Left lung (tissue), 10 donors: ENCODE measurements around the gene DOK7. TPM values are rescaled to one million over a fixed set of nuclear protein-coding genes. Genes with fewer than 3 reads are reported as not detected.

Experiments used
- ATAC-seq: fragments of 200-7000 bp; cut with Tn5 transposase; one replicate; pipeline ENCODE4 v1.9.1; 2020; ENCODE audit warnings: moderate library complexity
- DNase-seq, 4 donors: peaks; one replicate each; pipeline ENCODE4 v3.0.0-alpha.2; 2013 to 2020
- H3K27ac ChIP-seq, 2 donors: fragments of 200-600 bp; sonication (generic) in 1 of 2; one replicate each; pipeline versions ENCODE4 v1.5.0 to v1.8.0; 2020 to 2021
- H3K27me3 ChIP-seq, 2 donors: fragments of 200-600 bp; sonication (generic) in 1 of 2; one replicate each; pipeline versions ENCODE4 v1.5.0 to v1.8.0; 2020 to 2021
- H3K36me3 ChIP-seq, 2 donors: fragments of 200-600 bp; sonication (generic) in 1 of 2; one replicate each; pipeline versions ENCODE4 v1.5.0 to v1.8.0; 2020 to 2021
- H3K4me1 ChIP-seq, 2 donors: fragments of 200-600 bp; one replicate each; pipeline ENCODE4 v1.8.0; 2021
- H3K4me3 ChIP-seq, 2 donors: fragments of 200-600 bp; sonication (generic) in 1 of 2; one replicate each; pipeline versions ENCODE4 v1.5.0 to v1.8.0; 2020 to 2021; ENCODE audit warnings: mild to moderate bottlenecking in 1 of 2
- H3K9me3 ChIP-seq, 2 donors: fragments of 200-600 bp; sonication (generic) in 1 of 2; one replicate each; pipeline versions ENCODE4 v1.5.0 to v1.8.0; 2020 to 2021
- intact Hi-C, 2 donors: fragments of 100-400 bp; cut with DNase I; formaldehyde crosslinking; loops; one replicate each; pipeline versions ENCODE4 v1.11.2 to v1.14.2; 2022
- polyA plus RNA-seq, 6 donors: library from polyadenylated mRNA; unstranded; fragments of 120-200 nt; gene quantifications; one replicate each; pipeline ENCODE4 v1.2.1, GENCODE V29; 2013; ENCODE audit not compliant: insufficient read length in 6 of 6
- total RNA-seq, 2 donors: library from RNA; stranded (reverse); fragmentation: NEBNext Ultra II Directional; extraction: Animal tissue kit (Norgen Biotek cat#: 25700); gene quantifications; one replicate each; pipeline ENCODE4 v1.2.1, GENCODE V29; 2021
- TF ChIP-seq, protein P1 (sequence below), 2 donors: fragments of 200-600 bp; sonication (generic) in 1 of 2; IDR thresholded peaks; one replicate each; pipeline versions ENCODE4 v1.5.0 to v1.8.0; 2021; ENCODE audit warnings: antibody characterized with exemption in 2 of 2
- donor health status: DM: no; HTN: yes; CAD: no.
- donor health status: DM: no; HTN: no; CAD: no.

DOK7 gene
- total and polyA plus RNA-seq, 8 donors, result 0.28 to 6.3 (median 1.2) TPM

DNA sequence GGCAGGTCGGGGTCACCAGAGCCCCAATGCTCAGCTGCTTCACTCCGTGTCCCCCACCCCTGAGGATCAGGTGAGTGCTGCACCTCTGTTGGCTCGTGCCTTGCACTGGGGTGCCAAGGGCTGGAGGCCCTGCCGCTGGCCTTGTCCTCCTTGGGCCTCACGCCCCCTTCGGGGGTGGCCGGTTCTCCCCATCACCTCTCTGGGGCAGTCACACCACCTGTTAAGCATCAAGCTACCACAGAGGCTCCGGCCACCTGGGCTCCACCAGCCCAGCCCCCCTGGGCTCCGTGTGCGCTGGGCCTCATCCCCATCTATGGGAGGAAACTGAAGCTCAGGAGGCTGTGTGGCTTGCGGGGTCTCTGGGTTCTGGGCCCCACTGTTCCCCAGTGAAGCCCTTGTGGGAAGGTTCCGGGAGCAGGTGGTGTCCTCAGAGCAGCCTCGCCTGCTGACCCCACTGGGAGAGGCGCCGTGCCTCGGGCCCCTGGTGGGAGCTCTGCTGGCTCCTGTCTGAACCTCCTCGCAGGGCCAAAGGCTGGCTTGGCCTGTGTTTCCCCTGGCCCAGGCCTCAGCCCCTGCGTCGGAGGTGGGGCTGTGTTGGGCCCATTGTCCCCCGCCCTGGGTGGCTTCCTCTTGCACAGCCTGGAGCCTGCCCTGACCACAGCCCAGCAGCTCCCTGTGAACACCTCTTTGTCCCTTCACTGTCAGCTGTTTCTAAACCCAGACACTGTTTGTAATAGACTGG, 30.8 kb downstream of the DOK7 start:
- no peak overlapping the region for H3K4me3 ChIP-seq
- intact Hi-C loops, result no loop called here
- no peaks in the 10 kb centered on the region for H3K4me1 ChIP-seq
- peaks cover 0 to under 1% of the 10 kb centered on the region in 2 donors for H3K36me3 ChIP-seq
- H3K9me3 ChIP-seq, result no peaks in the 10 kb centered on the region
- DNase-seq (no peak), ATAC-seq (no peak)
- TF ChIP-seq, protein P1, sequence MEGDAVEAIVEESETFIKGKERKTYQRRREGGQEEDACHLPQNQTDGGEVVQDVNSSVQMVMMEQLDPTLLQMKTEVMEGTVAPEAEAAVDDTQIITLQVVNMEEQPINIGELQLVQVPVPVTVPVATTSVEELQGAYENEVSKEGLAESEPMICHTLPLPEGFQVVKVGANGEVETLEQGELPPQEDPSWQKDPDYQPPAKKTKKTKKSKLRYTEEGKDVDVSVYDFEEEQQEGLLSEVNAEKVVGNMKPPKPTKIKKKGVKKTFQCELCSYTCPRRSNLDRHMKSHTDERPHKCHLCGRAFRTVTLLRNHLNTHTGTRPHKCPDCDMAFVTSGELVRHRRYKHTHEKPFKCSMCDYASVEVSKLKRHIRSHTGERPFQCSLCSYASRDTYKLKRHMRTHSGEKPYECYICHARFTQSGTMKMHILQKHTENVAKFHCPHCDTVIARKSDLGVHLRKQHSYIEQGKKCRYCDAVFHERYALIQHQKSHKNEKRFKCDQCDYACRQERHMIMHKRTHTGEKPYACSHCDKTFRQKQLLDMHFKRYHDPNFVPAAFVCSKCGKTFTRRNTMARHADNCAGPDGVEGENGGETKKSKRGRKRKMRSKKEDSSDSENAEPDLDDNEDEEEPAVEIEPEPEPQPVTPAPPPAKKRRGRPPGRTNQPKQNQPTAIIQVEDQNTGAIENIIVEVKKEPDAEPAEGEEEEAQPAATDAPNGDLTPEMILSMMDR (IDR thresholded peaks at IDR 0.05), result no peak
- no peak overlapping the region for H3K27ac ChIP-seq
- H3K27me3 ChIP-seq, result peaks cover 0 to 73% of the 10 kb centered on the region in 2 donors

- intact Hi-C loops, result no loop called here
- TF ChIP-seq, protein P1 (IDR thresholded peaks at IDR 0.05), result no peak
- Histone ChIP-seq H3K27ac (no peak overlapping the region), H3K36me3 (peaks cover 0 to 4% of the 10 kb centered on the region in 2 donors), H3K4me3 (no peak overlapping the region), H3K4me1 (no peaks in the 10 kb centered on the region), H3K9me3 (no peaks in the 10 kb centered on the region), H3K27me3 (peaks cover 0 to 67% of the 10 kb centered on the region in 2 donors)
- DNase-seq (no peak), ATAC-seq (no peak)
Measured at GRCh38 chr4:3494462-3494871, 31.4 kb downstream of the DOK7 start.

DNA sequence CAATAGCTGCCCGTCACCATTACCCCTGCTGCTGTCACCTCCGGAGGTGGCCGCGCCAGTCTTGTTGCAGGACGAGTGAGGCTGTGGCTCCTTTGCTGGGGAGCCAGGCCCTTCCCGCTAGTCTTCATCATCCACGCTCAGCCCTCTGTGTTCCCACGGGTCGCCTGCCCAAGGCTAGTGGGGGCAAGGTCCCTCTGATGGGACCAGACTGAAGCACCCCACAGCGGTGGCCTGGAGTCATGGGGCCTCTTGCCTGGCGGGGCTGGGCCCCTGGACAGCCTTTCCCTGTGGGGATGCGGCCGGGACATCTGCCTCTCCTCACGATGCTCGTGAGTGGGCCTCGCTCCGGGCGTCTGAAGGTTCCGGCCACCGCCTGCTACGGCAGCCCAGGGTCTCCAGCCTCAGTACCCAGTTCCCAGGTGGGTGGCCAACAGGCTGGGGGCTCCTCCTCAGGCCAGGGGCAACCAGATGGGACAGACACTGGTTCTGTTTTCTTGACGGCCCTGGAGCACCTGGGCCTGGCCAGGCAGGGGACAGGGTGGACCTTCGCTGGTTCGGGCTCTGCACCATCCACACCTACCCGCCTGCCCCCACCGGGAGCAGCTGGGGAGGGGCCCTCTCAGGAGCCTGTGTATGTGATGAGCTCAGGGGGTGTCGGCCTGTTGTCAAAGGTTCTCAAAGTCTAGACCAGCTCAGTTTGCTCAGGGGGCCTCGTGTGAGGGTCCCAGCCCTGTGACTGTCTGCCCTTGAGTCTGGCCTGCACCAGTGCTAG, 32.3 kb downstream of the DOK7 start:
- TF ChIP-seq, protein P1 (IDR thresholded peaks at IDR 0.05), result no peak
- Histone ChIP-seq H3K36me3 (peaks cover 0 to 10% of the 10 kb centered on the region in 2 donors), H3K27me3 (peaks cover 0 to 60% of the 10 kb centered on the region in 2 donors), H3K9me3 (no peaks in the 10 kb centered on the region), H3K4me1 (no peaks in the 10 kb centered on the region), H3K4me3 (no peak overlapping the region), H3K27ac (no peak overlapping the region)
- intact Hi-C loops, result no loop called here
- DNase-seq (no peak), ATAC-seq (no peak)

DNA sequence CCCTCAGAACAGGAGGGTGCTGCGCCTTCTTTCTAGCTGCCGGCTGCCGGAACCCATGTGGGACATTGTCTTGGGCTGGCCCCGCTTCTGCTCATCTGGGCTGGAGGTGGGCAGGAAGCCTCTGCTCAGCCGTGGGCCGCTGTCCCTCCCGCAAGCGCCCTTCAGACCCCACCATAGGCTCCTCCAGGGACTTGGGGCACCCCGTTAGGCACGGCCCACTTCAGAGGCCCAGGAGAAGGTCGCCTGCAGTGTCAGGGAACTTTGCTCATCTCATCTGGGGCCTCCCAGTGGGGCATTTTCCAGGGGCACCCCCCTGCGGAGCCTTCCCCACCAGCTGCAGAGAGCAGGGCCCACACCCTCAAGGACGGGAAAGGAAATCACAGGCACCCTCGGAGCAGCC, 32.9 kb downstream of the DOK7 start:
- Histone ChIP-seq H3K4me1 (no peaks in the 10 kb centered on the region), H3K27me3 (peaks cover 0 to 58% of the 10 kb centered on the region in 2 donors), H3K36me3 (peaks cover 0 to 16% of the 10 kb centered on the region in 2 donors), H3K27ac (no peak overlapping the region), H3K9me3 (no peaks in the 10 kb centered on the region), H3K4me3 (no peak overlapping the region)
- intact Hi-C loops, result no loop called here
- no peak for ATAC-seq
- DNase-seq, result no peak
- TF ChIP-seq, protein P1 (IDR thresholded peaks at IDR 0.05), result no peak

DNA sequence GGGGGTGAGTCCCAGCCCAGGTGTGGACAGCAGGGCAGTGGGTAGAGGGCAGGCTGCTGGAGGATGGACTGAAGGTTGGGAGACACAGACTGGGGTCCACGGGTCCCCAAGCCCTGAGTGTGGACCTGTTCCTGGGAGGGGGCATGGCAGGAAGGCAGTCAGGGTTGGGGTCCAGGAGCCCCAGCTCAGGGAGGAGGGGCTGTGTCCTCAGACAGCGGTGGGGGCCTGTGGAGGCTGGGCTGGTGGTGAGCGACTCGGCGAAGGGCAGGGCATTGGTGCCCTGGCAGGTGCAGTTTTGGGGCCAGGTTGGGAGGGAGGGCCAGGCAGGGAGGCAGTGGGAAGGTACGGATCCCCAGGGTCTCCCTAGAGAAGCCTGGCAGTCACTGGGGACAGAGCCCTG, 34.0 kb downstream of the DOK7 start:
- no peak for ATAC-seq
- H3K27ac ChIP-seq, result no peak overlapping the region
- intact Hi-C loops, result no loop called here
- H3K36me3 ChIP-seq, result peaks cover 0 to 27% of the 10 kb centered on the region in 2 donors
- no peaks in the 10 kb centered on the region for H3K4me1 ChIP-seq
- no peak for DNase-seq
- H3K4me3 ChIP-seq, result no peak overlapping the region
- no peaks in the 10 kb centered on the region for H3K9me3 ChIP-seq
- TF ChIP-seq, protein P1 (IDR thresholded peaks at IDR 0.05), result no peak
- H3K27me3 ChIP-seq, result peaks cover 0 to 48% of the 10 kb centered on the region in 2 donors
